Stimulated activated CD4-positive, alpha-beta T cell treated with anti-CD3 and anti-CD28 coated beads, Interleukin-1b, Interleukin-23, amount 100 ng/mL, for 24 hours (primary cell): ENCODE measurements around the gene ANGPTL5.
A peak's percentile ranks its signal among the peaks of the same experiment; 100 is the strongest.
"Not testable (repeated sequence)": the region's sequence is repeated elsewhere in the genome, so short reads cannot be mapped to it uniquely, and the experiment has no call there.

Experiments
- DNase-seq, 4 experiments: peaks; one replicate each; pipeline ENCODE4 v3.0.0-alpha.2; 2020; ENCODE audit warnings: low read depth in 4 of 4, low spot score in 1 of 4

ANGPTL5 gene

DNA sequence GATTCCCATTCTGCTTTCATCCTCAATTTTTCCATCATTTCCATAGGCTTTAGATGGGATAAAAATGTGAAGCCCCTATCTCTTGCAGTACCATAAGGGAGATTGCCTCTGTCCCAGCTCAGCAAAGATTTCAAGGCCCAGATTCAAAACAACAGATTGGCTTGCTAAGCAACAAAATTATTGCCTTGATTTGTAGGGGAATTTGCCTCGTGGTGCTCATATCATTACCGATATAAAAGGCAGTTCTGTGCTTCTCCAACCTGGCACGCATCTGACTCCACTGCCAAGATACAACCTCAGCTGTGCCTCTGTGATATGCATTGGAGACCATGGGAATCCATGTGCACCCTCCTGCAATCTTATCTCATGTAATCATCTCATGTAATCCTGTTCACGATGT lies 26.6 kb downstream of the ANGPTL5 start:
- no peak for DNase-seq

DNA sequence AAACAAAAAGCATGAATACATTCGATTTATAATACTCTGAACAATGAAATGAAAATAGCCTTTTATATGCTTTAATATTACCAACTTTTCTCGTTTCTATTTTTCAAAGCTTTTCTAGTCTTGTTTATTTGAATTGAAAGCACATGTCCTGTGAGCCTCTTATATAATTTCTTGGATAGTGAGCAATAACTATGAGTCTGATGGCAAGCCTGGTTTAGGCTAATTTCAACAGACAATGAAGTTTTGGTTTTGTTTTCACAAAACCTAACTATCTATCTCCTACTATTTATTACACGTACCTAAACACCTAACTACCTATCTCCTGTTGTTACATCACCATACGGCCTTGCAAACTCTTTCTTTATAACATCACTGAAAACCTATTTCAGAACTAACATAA lies 30.7 kb downstream of the ANGPTL5 start:
- DNase-seq = no peak

- no peak for DNase-seq
Measured at GRCh38 chr11:101881586-101881985, 34.7 kb downstream of the ANGPTL5 start.

DNA sequence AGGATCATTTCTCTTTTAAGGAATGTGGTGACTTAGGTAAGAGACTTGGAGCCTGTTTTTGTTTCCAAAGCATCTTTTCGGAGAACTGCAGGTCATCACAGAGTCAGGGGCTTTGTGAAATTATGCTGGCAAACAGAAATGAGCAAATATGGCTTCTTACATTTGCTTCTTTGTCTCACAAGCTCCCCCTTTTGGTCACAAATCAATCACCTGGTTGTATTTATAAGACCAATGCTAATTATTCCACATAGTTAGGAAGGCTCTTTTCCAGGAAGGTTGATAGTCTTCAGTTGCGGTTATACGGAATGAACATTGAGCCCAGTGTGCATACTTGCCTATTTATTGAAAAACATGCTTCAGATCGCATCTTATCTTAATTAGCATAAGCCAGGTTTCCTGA lies 36.1 kb downstream of the ANGPTL5 start:
- DNase-seq = no peak

DNA sequence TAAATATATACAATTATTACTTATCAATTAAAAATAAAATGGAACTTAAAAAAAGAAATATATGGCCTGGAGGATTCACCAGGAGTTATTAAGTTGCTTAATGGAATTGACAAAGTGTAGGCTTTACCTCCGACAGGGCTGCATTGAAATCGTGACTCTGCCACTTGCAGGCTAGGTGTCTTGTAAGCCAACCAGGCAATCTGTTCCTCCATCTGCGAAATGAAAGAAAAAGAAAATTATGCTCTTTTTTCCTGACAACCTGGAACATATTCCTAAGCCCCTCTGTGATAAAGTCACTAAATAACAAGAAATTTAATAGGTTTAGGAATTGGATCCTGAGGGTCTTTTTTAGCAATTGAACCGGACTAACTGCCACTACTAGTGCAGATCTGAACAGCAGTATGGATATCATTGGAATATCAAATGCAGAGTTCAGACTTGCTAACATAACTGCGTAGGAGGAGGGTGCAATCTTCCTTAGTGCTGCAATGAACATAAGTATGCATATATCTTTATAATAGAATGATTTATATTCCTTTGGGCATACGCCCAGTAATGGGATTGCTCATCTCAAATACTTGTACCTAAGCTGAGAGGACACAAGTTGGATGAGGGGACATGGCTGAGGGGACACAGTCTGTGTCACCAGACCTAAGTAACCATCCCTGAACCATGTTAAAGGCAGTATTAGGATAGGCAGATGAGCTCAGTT lies 44.0 kb downstream of the ANGPTL5 start:
- no peak for DNase-seq

DNA sequence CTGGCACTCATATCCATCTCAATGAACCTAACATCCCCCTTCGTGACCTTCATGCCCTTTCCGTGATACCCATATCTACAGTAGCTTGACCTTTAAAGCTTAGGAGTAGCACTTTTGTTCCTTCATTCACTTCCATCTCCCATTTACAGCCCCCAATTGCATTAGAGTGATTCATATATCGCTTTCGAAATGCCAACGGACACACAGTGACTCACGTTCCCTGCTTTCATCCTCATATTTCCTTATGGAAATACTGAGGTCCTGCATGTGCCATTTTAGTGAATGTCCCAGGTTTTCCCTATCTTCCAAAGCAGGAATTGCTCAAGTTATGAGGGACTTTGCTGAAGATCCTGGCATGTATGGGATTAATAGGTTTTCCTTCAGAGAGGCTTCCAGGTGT lies 45.8 kb downstream of the ANGPTL5 start:
- no peak for DNase-seq

GRCh38 chr11:101867951-101868350 lies 48.4 kb downstream of the ANGPTL5 start:
- DNase-seq = no peak

GRCh38 chr11:101866619-101867491 lies 49.5 kb downstream of the ANGPTL5 start:
- DNase-seq = no peak

- DNase-seq = no peak
Measured at GRCh38 chr11:101864098-101864497, 52.2 kb downstream of the ANGPTL5 start.

GRCh38 chr11:101863361-101863760 lies 53.0 kb downstream of the ANGPTL5 start:
- no peak for DNase-seq

DNA sequence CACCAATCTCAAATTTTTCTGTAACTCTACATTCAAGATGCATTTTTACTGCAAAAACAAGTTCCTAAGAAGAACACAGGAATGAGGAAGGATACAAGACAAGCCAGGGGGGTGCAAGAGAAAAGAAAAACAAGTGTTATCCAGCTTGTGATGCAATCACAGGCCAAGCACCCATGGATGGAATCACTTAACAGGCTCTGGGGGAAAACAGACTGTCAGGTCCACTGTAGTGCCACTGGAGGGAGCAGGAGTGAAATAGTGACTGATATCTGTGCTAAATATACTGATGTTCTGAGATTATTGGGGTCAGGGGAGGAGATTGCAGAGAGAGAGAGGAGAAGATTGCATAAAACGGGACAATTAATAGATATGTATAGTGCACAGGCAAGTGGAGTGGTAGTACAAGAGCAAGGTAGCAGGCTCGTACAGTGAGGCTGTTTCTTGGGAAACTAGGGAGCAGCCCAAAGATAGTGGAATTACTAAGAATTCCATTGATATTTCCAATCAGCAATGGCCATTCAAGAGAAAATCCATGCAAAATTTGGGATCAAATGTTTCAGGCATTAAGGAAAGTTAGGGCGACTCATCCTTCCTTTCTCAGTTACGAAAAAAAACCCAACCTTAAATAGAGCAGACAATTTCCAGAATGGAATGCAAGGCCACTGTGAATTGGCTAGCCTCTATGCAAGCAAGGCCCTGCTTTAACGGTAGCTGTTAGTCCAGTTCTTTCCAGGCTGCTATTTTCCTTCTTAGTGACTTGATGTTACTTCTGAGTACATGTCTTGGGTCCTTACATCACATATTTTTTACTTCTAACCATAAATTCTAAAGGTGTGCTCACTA lies 53.7 kb downstream of the ANGPTL5 start:
- no peak for DNase-seq

DNA sequence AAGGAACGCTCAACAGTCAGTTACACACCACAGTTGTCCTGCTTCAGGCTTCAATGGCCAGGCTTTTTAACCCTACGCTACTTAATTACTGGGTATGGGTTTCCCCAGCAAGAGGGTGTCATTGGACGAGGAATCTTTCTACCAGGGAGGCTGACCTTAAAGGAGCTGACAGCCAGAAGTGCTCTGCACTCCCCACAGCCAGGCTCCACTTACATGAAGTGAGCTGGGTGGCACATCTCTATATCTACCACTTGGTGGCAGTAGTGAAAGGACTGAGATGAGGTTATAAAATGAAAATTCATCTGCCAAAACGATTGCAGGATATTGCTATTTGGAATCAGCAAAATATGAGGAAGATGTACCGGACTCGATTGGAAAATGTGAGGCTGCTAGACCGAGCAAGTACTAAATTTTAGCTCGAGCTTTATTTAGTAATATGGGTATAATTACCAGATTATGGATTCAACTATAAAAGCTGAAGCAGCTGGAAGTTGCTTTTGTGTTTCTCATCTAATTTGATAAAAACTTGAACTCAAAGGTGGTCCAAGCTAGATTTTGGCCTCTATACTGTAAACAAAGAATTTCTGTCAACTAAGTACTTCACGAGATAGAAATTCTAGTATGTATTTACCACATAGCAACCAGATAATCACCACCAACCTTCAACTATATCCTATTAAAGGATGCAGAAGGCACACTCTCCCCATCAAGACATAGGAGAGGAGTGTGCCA lies 55.5 kb downstream of the ANGPTL5 start:
- DNase-seq = peak in 2 of 4 experiments; percentile 0 to 2

DNA sequence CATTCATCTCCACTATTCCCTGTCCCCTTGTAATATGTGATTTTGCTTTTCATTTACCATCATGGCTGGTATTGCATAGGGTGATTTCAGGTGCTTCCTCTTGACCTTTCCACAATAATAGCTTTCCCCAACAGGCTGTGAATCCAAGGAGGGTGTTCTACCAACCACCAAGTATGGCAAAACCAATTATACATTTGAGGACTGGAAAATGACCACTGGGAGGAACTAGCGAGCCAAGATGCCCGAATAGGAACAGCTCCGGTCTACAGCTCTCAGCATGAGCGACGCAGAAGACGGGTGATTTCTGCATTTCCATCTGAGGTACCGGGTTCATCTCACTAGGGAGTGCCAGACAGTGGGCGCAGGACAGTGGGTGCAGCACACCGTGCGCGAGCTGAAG lies 64.1 kb downstream of the ANGPTL5 start:
- DNase-seq = not testable (repeated sequence)

GRCh38 chr11:101848262-101848661 lies 68.1 kb downstream of the ANGPTL5 start:
- no peak for DNase-seq

- DNase-seq = no peak
Measured at GRCh38 chr11:101844608-101845007, 71.7 kb downstream of the ANGPTL5 start.

GRCh38 chr11:101840704-101841103 lies 75.6 kb downstream of the ANGPTL5 start:
- no peak for DNase-seq
